GM12892 (cell line): ENCODE measurements around the gene IL21R.

ENCODE experiments used
- POLR2A ChIP-seq: IDR thresholded peaks from 2 replicates; pipeline ENCODE4 v1.6.1; 2011; ENCODE audit warnings: low read depth, low read length, control low read depth
- TAF1 ChIP-seq: IDR thresholded peaks from 2 replicates; pipeline ENCODE4 v1.6.1; 2011; ENCODE audit warnings: low read depth, mild to moderate bottlenecking, control low read depth, low read length, borderline replicate concordance

- TF ChIP-seq POLR2A, result no peak; the same call in 1 of the 2 replicates
- no peak for TF ChIP-seq TAF1
Observed at GRCh38 chr16:27403601-27403992, 1.6 kb downstream of the IL21R start.
